Hematopoietic multipotent progenitor cell treated with erythropoietin and hydrocortisone succinate and interleukin-3 and kit ligand, for 4 days (in vitro differentiated cells): ENCODE data around the gene KAZN.

Experiments used
- DNase-seq: peaks from one replicate; pipeline ENCODE4 v3.0.0-alpha.2; 2015

KAZN gene

DNA sequence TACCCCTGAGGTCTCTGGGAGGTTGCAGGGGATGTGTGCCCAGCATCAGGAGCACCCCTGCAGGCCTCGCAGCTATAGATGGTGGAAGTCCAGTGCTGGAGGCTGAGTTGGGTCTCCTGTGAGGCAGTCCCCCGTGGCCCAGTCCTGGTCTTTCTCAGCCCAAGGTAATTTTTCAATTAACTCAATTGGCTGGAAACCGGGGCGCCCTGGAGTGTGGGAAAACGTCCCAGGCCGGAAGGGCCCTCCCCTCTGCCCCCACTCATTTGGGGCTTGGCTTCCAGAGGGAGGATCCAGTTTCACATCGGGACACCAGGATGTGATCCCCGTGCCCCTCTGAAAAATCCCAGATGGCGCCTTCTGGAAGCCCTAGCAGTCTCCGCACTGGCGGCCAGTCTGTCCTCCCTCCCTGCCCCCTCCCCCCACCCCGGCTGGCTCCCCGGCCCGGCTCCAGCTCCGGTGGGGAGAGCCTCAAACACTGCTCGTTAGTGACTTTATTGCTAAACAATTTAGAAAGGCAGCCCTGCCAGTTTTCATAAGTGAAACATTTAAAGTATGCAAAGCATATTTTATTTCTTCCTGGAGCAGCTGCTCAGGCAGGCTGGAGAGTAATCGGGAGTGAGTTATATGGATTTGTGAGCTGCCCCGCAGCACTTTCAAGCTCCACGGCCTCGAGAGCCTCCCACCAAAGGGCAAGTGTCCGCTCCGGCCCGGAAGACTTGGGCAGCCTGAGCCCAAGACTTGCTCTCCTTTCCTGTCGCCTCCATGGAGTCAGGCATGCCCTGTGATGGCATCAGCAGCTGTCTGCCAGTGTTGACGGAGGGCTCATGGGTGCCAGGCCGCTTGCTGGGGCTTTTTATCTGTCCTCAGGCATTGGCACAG, 346.9 kb downstream of the KAZN start:
- no peak for DNase-seq

- DNase-seq: no peak
Measured at GRCh38 chr1:14946011-14946359, 347.5 kb downstream of the KAZN start.

- DNase-seq: no peak
Measured at GRCh38 chr1:14946684-14947238, 348.3 kb downstream of the KAZN start.

- DNase-seq: no peak
Measured at GRCh38 chr1:14947421-14947820, 348.9 kb downstream of the KAZN start.

- no peak for DNase-seq
Measured at GRCh38 chr1:14948112-14948652, 349.7 kb downstream of the KAZN start.

DNA sequence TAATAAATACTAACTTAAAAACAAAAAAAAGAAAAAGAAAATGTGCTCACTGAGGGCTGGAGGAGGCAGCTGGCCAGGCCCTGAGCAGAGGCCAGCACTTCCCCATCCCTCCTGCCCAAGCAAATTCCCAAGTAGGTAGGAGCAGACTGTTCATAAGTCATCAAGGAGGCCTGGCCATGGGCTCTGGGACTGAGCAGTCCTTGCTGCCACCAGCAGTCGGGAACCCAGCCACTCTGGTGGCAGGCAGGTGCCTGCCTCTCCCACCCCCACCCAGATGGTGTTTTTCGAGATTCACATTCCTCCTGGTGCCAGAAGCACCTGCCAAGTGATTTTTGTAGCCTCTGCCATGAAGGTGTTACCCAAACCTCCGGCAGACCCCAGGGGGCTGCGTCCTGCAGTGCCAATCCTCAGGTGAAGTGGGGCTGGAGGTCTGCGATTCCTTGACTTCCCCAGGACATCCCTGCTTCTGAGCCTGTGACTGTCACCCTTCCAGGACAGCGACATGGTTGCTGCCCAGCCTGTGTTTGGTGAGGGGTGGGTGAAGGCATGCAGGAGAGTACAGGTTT, 350.9 kb downstream of the KAZN start:
- DNase-seq: no peak

GRCh38 chr1:14949836-14950713, 351.6 kb downstream of the KAZN start:
- DNase-seq: no peak

DNA sequence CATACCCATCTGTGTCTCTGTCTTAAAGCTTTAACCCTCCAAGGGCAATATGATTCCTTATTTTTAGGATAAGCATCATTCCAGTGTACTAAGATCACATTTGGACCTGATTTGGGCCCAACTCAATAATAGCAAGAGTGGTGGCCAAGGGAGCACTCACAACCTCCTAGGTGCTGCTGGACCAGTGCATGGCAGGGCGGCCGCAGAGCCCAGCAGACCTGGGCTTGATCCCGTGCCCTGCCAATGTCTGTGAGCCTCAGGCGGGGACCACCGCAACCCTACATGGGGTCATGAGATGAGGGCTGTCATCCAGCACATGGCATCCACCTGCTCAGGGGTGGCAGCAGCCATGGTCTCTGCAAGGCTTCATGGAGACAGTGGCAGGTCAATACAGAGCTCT, 353.3 kb downstream of the KAZN start:
- DNase-seq: no peak

DNA sequence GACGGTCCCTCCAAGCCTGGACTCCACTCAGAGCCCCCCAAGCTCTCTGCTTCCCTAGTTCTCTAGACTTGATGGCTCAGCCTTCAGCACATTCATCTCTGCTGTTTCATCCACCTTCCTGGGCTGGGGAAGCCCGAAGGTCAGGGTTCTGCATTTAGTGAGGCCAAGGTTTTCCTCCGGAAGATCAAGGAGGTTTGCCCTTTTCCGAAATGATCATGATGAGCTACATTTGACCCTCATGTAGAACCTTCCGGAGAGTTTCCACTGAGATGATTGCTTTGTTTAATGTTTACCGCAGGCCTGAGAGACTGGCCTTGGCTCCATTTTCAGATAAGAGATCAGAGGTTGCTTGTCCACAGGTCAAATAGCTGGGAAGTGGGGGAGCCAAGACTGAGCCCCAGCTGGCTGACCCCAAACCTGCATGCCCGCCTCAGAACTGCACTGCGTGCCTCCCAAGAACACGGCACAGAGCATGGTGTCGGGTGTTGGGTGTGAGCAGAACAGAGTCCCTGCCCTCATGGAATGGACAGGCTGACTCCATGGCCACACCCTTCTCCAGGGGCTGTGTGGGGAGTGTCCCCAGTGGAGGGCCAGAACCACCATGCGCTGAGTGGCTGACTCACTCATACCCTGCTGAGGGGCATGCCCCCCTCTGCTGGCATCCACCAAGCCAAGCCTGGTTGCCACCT, 354.3 kb downstream of the KAZN start:
- no peak for DNase-seq

GRCh38 chr1:14954210-14954609, 355.7 kb downstream of the KAZN start:
- no peak for DNase-seq

DNA sequence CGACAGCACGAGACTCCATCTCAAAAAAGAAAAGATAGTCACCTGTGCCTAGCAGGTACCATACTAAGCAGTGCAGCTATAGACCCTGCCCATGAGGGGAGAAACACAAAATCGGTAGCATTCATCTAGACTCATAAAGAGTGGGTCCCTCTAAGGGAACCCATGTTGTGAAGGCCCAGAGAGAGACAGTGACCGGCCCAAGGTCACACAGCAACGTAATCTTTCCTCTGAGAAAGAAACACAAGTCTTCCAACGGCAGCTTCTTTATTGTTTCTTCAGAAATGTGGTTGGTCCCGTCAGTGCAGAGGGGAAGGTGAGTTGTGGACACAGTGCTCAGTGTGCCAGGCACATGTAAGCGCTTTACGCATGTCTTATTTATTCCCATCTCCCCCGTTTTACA, 356.4 kb downstream of the KAZN start:
- DNase-seq: no peak

DNA sequence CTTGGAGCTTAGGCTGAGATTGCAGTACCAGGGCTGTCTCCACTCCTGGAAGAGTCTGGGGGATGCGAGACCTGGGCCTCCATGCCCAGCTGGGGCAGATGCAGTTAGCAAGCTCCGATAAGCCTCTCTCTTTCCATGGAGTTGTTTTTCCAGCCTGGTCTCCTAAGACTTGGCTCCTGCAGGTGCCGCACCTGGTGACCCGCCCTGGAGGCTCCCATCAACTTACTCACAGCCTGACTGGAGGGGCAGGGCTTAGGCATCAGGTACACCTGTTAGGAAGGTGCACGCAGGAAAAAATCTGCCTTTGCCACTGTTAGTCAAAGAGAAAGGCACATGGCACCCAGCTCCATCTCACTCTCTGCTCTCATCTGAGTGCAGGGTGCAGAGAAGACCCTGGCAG, 356.9 kb downstream of the KAZN start:
- DNase-seq: no peak

DNA sequence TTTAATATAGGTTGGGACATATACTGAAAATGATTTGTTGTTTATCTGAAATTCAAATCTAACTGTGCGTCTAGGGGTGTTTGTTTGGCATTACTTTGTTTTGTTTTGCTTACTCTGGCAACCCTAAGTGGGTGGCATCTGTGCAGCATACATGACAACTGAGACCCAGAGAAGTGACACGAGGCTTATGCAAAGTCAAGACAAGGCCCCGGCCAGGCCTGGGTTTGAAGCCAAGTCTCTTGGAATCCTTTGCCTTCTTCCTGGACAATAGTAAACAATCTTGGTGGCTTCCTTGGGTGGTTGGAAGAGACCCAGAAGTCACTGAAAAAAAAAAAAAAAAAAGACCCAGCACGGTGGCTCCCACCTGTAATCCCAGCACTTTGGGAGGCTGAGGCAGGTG, 357.5 kb downstream of the KAZN start:
- DNase-seq: no peak

GRCh38 chr1:14956579-14957195, 358.2 kb downstream of the KAZN start:
- no peak for DNase-seq

GRCh38 chr1:14957375-14958098, 359.1 kb downstream of the KAZN start:
- no peak for DNase-seq

DNA sequence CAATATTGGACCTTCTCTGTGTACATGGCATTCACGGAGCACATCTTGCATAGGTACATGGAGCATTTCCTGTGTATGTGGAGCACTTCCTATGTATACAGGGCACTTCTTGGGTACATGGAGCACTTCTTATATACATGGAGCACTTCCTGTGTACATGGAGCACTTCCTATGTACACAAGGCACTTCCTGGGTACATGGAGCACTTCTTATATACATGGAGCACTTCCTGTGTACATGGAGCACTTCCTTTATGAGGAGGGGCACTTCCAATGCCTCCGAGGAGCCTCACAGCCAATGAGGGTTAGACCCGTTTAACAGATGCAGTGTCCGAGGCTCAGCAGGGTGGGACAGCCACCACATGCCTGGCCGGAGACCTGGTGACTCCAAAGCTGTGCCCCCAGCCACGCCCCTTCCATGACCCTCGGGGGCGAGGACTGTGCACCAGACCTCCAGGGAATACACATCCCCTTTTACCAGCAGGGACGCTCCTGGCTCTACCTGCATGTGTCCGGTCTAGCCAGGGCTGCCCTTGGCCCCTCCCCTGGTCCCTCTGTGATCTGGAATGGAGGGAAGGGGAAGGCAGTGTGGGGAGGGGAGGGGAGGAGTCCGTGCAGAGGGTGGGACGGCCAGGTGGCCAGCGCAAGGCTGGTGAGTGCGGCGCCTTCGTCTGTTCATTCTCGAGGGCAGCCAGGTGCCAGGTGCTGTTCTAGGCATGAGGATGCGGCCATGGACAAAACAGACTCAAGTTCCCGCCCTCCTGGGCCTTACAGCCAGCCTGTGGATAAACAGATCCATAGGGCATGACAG, 360.0 kb downstream of the KAZN start:
- no peak for DNase-seq

- no peak for DNase-seq
Measured at GRCh38 chr1:14959059-14959694, 360.7 kb downstream of the KAZN start.

DNA sequence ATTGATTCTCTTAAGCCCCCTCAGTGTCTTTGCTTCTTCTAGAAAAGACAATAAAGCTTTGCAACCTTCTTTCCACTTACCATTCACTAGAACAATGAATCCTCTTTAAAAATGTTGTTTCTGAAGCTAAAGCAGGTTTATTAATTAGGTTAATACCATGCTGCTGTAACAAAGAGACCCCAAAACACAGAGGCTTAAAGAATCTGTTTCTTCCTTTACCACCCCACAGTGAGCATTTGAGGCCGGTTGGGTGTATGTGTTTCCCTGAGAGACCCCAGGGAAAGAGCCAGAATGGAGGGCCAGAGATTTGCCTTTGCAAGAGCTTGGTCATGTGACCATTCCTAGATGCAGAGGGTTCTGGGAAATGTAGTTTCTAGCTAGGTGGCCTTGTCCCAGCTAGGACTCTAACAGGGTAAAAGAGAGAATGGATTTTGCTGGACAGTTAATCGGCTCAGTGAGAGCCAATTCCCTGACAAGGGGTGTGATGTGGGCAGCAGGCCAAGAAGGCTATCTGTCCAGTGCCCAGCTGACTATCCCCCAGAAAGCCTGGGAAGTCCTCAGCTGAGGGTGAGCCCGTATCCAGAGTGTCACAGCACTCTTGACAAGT, 363.3 kb downstream of the KAZN start:
- DNase-seq: peak; percentile 27

- DNase-seq: no peak
Measured at GRCh38 chr1:14962407-14962806, 363.9 kb downstream of the KAZN start.
